GM04504 (cell line): ENCODE results near the gene LRRC34.

Experiments used
- DNase-seq: peaks from one replicate; pipeline ENCODE4 v3.0.0-alpha.2; 2012; ENCODE audit warnings: low read depth

Gene LRRC34

GRCh38 chr3:169812332-169813235, at the start of gene LRRC34, which contains the start of gene LRRIQ4:
Gene LRRC34, minus strand, starts transcription at chr3:169812904. Its CDS starts 356 bp downstream, at chr3:169812548.
Gene LRRIQ4, plus strand, starts transcription at chr3:169812870. Its CDS starts 9,052 bp downstream, at chr3:169821922.
- DNase-seq = peak; percentile 59

- DNase-seq = no peak
Observed at GRCh38 chr3:169861871-169862270, 49.2 kb upstream of the LRRC34 start.

GRCh38 chr3:169857811-169858210, 45.1 kb upstream of the LRRC34 start:
- DNase-seq = no peak

GRCh38 chr3:169855514-169855913, 42.8 kb upstream of the LRRC34 start:
- DNase-seq = no peak

- no peak for DNase-seq
Observed at GRCh38 chr3:169850618-169851017, 37.9 kb upstream of the LRRC34 start.

- no peak for DNase-seq
Observed at GRCh38 chr3:169848741-169849140, 36.0 kb upstream of the LRRC34 start.

- DNase-seq = no peak
Observed at GRCh38 chr3:169847896-169848295, 35.2 kb upstream of the LRRC34 start.

GRCh38 chr3:169846458-169847193, 33.9 kb upstream of the LRRC34 start:
- peak; percentile 36 for DNase-seq

- DNase-seq = no peak
Observed at GRCh38 chr3:169842960-169843359, 30.3 kb upstream of the LRRC34 start.

GRCh38 chr3:169841171-169841570, 28.5 kb upstream of the LRRC34 start:
- DNase-seq = no peak

GRCh38 chr3:169838511-169839030, 25.9 kb upstream of the LRRC34 start:
- no peak for DNase-seq

- no peak for DNase-seq
Observed at GRCh38 chr3:169836942-169837275, 24.2 kb upstream of the LRRC34 start.

- no peak for DNase-seq
Observed at GRCh38 chr3:169836078-169836941, 23.6 kb upstream of the LRRC34 start.

GRCh38 chr3:169835533-169835932, 22.8 kb upstream of the LRRC34 start:
- no peak for DNase-seq

GRCh38 chr3:169827712-169828111, 15.0 kb upstream of the LRRC34 start:
- DNase-seq = no peak

- no peak for DNase-seq
Observed at GRCh38 chr3:169825316-169825715, 12.6 kb upstream of the LRRC34 start.

- no peak for DNase-seq
Observed at GRCh38 chr3:169822983-169823382, 10.3 kb upstream of the LRRC34 start.

- no peak for DNase-seq
Observed at GRCh38 chr3:169822540-169822939, 9.8 kb upstream of the LRRC34 start.

- DNase-seq = no peak
Observed at GRCh38 chr3:169822091-169822490, 9.4 kb upstream of the LRRC34 start.

- no peak for DNase-seq
Observed at GRCh38 chr3:169818316-169818715, 5.6 kb upstream of the LRRC34 start.

- no peak for DNase-seq
Observed at GRCh38 chr3:169815590-169816150, 3.0 kb upstream of the LRRC34 start.
